ENCODE results near the gene FATE1. TPM values are rescaled to one million over a fixed set of nuclear protein-coding genes. Genes with fewer than 3 reads are reported as not detected.

The FATE1 gene
- not detected in 2 replicates for total RNA-seq (2016; rRNA removed; fragmentation: Illumina TruSeq; extraction: Trizol)
- total RNA-seq (2016; cell fraction: cytosol; rRNA removed; fragmentation: Illumina TruSeq; extraction: Trizol; ENCODE audit: low read depth), result not detected in 2 replicates
- not detected in 2 replicates for total RNA-seq (2016; cell fraction: insoluble cytoplasmic fraction; rRNA removed; fragmentation: Illumina TruSeq; extraction: Trizol)
- not detected in 2 replicates for total RNA-seq (2016; cell fraction: membrane; rRNA removed; fragmentation: Illumina TruSeq; extraction: Trizol)
- not detected in 2 replicates for total RNA-seq (2016; cell fraction: nucleus; rRNA removed; fragmentation: Illumina TruSeq; extraction: Trizol)
- polyA plus RNA-seq (2011; rRNA removed), result not detected in 2 replicates
- not detected in 2 replicates for polyA plus RNA-seq (2011; cell fraction: cytosol; rRNA removed)
- not detected in 2 replicates for polyA plus RNA-seq (2011; cell fraction: nucleus; rRNA removed)
- not detected in 2 replicates for polyA plus RNA-seq (2012)
- polyA plus RNA-seq (2016; cell fraction: cytosol; fragmentation: Illumina TruSeq; extraction: Trizol; ENCODE audit: low read depth), result not detected in 2 replicates
- not detected in 2 replicates for polyA plus RNA-seq (2016; cell fraction: insoluble cytoplasmic fraction; fragmentation: Illumina TruSeq; extraction: Trizol; ENCODE audit: low read depth)
- polyA plus RNA-seq (2016; cell fraction: membrane; fragmentation: Illumina TruSeq; extraction: Trizol; ENCODE audit: low read depth), result not detected in 2 replicates
- polyA plus RNA-seq (2016; cell fraction: nucleus; fragmentation: Illumina TruSeq; extraction: Trizol; ENCODE audit: insufficient read depth, low read depth), result not detected in 2 replicates
- not detected in 2 replicates for polyA minus RNA-seq (2011; rRNA and poly(A)+ RNA removed; ENCODE audit: low replicate concordance)
- polyA minus RNA-seq (2011; cell fraction: cytosol; rRNA and poly(A)+ RNA removed), result not detected in 2 replicates
- not detected in 2 replicates for polyA minus RNA-seq (2011; cell fraction: nucleus; rRNA and poly(A)+ RNA removed)
- Bru-seq, nascent RNA, result not detected
- not detected for BruChase-seq, experiment 1, labeled RNA remaining after a 6-hour chase
- not detected for BruChase-seq, experiment 2, labeled RNA remaining after a 2-hour chase
- long read RNA-seq, experiment 1, result 0 reads
- long read RNA-seq, experiment 2, result 0 reads

DNA sequence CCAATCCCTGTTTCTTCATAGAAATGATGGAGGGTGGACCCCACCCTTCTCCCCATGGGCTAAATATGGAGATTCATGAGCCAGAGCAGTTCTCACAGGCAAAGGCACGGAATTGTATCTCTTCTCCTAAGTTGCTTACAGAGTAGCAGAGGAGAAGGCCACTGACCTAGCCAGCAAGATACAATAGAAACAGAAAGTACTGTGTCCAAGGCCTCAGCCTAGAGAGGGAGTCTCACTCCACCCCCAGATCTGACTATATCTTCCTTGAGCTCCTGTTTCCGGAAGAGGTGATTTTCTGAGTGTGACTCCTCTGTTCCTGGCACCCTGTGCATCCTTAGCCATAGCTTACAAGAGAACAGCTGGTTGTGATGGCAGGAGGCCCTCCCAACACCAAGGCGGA is at the start of gene FATE1:
Gene FATE1, plus strand, starts transcription at position 284 of the 400 bp plus-strand sequence. Its CDS starts 85 bp downstream, at position 369.
- intact Hi-C loops (cut with micrococcal nuclease; ENCODE audit: unreplicated experiment), result no loop called here
- CTCF ChIA-PET (ENCODE audit: low intra/inter-chr PET ratio, low total read pairs), result no interaction called here

More for the DNA sequence above, at the start of gene FATE1:
- Histone ChIP-seq H3K4me2 (ENCODE audit: low read depth, low read length) (no peak within 1 kb of the TSS), H4K20me1 (ENCODE audit: insufficient read depth, low read length) (no peaks in the 10 kb centered on the region), H3K36me3 (replicated peaks in 1 of 2; ENCODE audit: control insufficient read depth in 1 of 2, insufficient read depth in 2 of 2, low read length in 2 of 2) (no peaks in the 10 kb centered on the region), H2AFZ (ENCODE audit: low read length) (no peak within 1 kb of the TSS), H3K27ac (ENCODE audit: extremely low read length, insufficient read depth, low read length) (no peak within 1 kb of the TSS), H3K79me2 (ENCODE audit: insufficient read depth, low read length) (no peaks in the 10 kb centered on the region), H3K4me1 (ENCODE audit: insufficient read depth, low read length) (no peaks in the 10 kb centered on the region), H3K9ac (ENCODE audit: insufficient read depth, low read depth, low read length) (no peak within 1 kb of the TSS), H3K27me3 (ENCODE audit: control insufficient read depth in 1 of 2, insufficient read depth in 2 of 2, low read length in 2 of 2) (no peaks in the 10 kb centered on the region), H3K9me3 (ENCODE audit: low read length) (no peaks in the 10 kb centered on the region), H3K4me3 (replicated peaks in 1 of 3; ENCODE audit: insufficient read depth in 1 of 3, low read depth in 2 of 3, low read length in 3 of 3) (no peak within 1 kb of the TSS)
- ATAC-seq (no peak), FAIRE-seq (no peak), DNase-seq (ENCODE audit: low spot score) (no peak)
- 0% methylated on average over 2 of the region's 3 CpGs for WGBS (ENCODE audit: low lambda C conversion rate)
- no peak for TF ChIP-seq ZFP36L1 (CRISPR knock-in tag; IDR thresholded peaks at IDR 0.05)
- no peak for TF ChIP-seq TERF1 (CRISPR knock-in tag; IDR thresholded peaks at IDR 0.05)
- in situ Hi-C loops (cut with HindIII; ENCODE audit: extremely low pct_ligation_motif_present, low pct_unique_long_range_greater_than_20kb), result no loop called here
- POLR2A ChIA-PET, result no interaction called here
- no TSS peak for BruUV-seq (replicated peaks)
